ENCODE measurements around the gene TPM2. TPM values are rescaled to one million over a fixed set of nuclear protein-coding genes. Genes with fewer than 3 reads are reported as not detected.
"Not testable (repeated sequence)": the region's sequence is repeated elsewhere in the genome, so short reads cannot be mapped to it uniquely, and the experiment has no call there.

The TPM2 gene
- total RNA-seq, 2 experiments from 2014 or later = 12.0 to 12.8 TPM

GRCh38 chr9:35651956-35652828 is 37.5 kb downstream of the TPM2 start:
- no peaks in the 10 kb centered on the region for H3K27me3 Mint-ChIP-seq (ENCODE audit: low read depth)
- H3K9me3 Mint-ChIP-seq (ENCODE audit: insufficient read depth) = no peaks in the 10 kb centered on the region
- peak overlapping the region; percentile 26 for H3K4me3 Mint-ChIP-seq
- POLR2A ChIA-PET = interaction anchor here (0.6 to 8.4 kb wide), 4 partner anchors 9 to 35 kb away, joined by 3 to 122 read pairs (median 8); partner anchors contain the start of genes ARHGEF39 and CD72
- H3K4me1 Mint-ChIP-seq (ENCODE audit: low read depth) = peaks cover 54% of the 10 kb centered on the region
- H3K27ac Mint-ChIP-seq = peak overlapping the region; percentile 48
- ATAC-seq (no peak), DNase-seq (no peak)
- peaks cover 29% of the 10 kb centered on the region for H3K36me3 Mint-ChIP-seq (ENCODE audit: low read depth)
- CTCF ChIA-PET = interaction anchor here (7.2 to 12.4 kb wide), 2 partner anchors 37 to 44 kb away, joined by 57 to 272 read pairs; partner anchors contain the start of gene CD72

- ChIA-PET CTCF (interaction anchor here (0.7 to 12.4 kb wide), 7 partner anchors 9 to 106 kb away, joined by 3 to 272 read pairs (median 47); partner anchors contain the start of genes ARHGEF39, CCDC107, CD72 and CREB3), POLR2A (interaction anchor here (1.2 to 8.4 kb wide), 12 partner anchors 7 to 82 kb away, joined by 3 to 122 read pairs (median 7); partner anchors contain the start of genes ARHGEF39, CCDC107, CD72 and CREB3)
- Mint-ChIP-seq H3K4me3 (peak within 1 kb of the TSS; percentile 97), H3K9me3 (ENCODE audit: insufficient read depth) (no peaks in the 10 kb centered on the region), H3K36me3 (ENCODE audit: low read depth) (peaks cover 37% of the 10 kb centered on the region), H3K27me3 (ENCODE audit: low read depth) (no peaks in the 10 kb centered on the region), H3K27ac (peak within 1 kb of the TSS; percentile 96), H3K4me1 (ENCODE audit: low read depth) (peaks cover 46% of the 10 kb centered on the region)
- no peak for ATAC-seq
- peak; percentile 61 for DNase-seq
Measured at GRCh38 chr9:35650341-35651158, 39.2 kb downstream of the TPM2 start, which contains the start of gene SIT1. Gene SIT1, minus strand, starts transcription at chr9:35650931. Its CDS starts 78 bp downstream, at chr9:35650853.

GRCh38 chr9:35649431-35650340 is 40.0 kb downstream of the TPM2 start:
- H3K4me1 Mint-ChIP-seq (ENCODE audit: low read depth) = peaks cover 55% of the 10 kb centered on the region
- H3K9me3 Mint-ChIP-seq (ENCODE audit: insufficient read depth) = no peaks in the 10 kb centered on the region
- DNase-seq (peak; percentile 72), ATAC-seq (peak; percentile 8)
- ChIA-PET POLR2A (interaction anchor here (0.6 to 8.4 kb wide), 15 partner anchors 8 to 854 kb away, joined by 3 to 122 read pairs (median 6); partner anchors contain the start of genes ARHGEF39, CCDC107, CD72 and CREB3), CTCF (interaction anchor here (0.9 to 12.4 kb wide), 9 partner anchors 10 to 107 kb away, joined by 3 to 272 read pairs (median 15); partner anchors contain the start of genes ARHGEF39, CCDC107, CD72 and GBA2)
- H3K36me3 Mint-ChIP-seq (ENCODE audit: low read depth) = peaks cover 37% of the 10 kb centered on the region
- H3K27me3 Mint-ChIP-seq (ENCODE audit: low read depth) = no peaks in the 10 kb centered on the region
- peak overlapping the region; percentile 97 for H3K4me3 Mint-ChIP-seq
- H3K27ac Mint-ChIP-seq = peak overlapping the region; percentile 96

- peak; percentile 97 for DNase-seq
- peaks cover 56% of the 10 kb centered on the region for H3K36me3 Mint-ChIP-seq (ENCODE audit: low read depth)
- H3K4me3 Mint-ChIP-seq = peak overlapping the region; percentile 97
- H3K9me3 Mint-ChIP-seq (ENCODE audit: insufficient read depth) = no peaks in the 10 kb centered on the region
- H3K27ac Mint-ChIP-seq = peak overlapping the region; percentile 96
- CTCF ChIA-PET = interaction anchor here (0.7 to 12.4 kb wide), 29 partner anchors 8 to 294 kb away, joined by 3 to 272 read pairs (median 4); partner anchors contain the start of genes ARHGEF39, CCDC107, CD72 and CREB3
- no peaks in the 10 kb centered on the region for H3K27me3 Mint-ChIP-seq (ENCODE audit: low read depth)
- peak; percentile 83 for ATAC-seq
- H3K4me1 Mint-ChIP-seq (ENCODE audit: low read depth) = peaks cover 67% of the 10 kb centered on the region
- POLR2A ChIA-PET = interaction anchor here (0.6 to 8.4 kb wide), 15 partner anchors 8 to 630 kb away, joined by 3 to 122 read pairs (median 7); partner anchors contain the start of genes ARHGEF39, CCDC107, CD72 and CREB3
Measured at GRCh38 chr9:35646533-35647265, 43.0 kb downstream of the TPM2 start.

GRCh38 chr9:35646153-35646532 is 43.6 kb downstream of the TPM2 start:
- H3K27me3 Mint-ChIP-seq (ENCODE audit: low read depth) = no peaks in the 10 kb centered on the region
- H3K36me3 Mint-ChIP-seq (ENCODE audit: low read depth) = peaks cover 62% of the 10 kb centered on the region
- DNase-seq = no peak
- no peaks in the 10 kb centered on the region for H3K9me3 Mint-ChIP-seq (ENCODE audit: insufficient read depth)
- no peak for ATAC-seq
- H3K4me1 Mint-ChIP-seq (ENCODE audit: low read depth) = peaks cover 67% of the 10 kb centered on the region
- CTCF ChIA-PET = interaction anchor here (0.7 to 12.4 kb wide), 16 partner anchors 7 to 295 kb away, joined by 3 to 272 read pairs (median 13); partner anchors contain the start of genes ARHGEF39, CCDC107, CD72 and CREB3
- peak overlapping the region; percentile 96 for H3K27ac Mint-ChIP-seq
- POLR2A ChIA-PET = interaction anchor here (1.0 to 8.4 kb wide), 9 partner anchors 12 to 85 kb away, joined by 4 to 122 read pairs (median 22); partner anchors contain the start of genes ARHGEF39, CCDC107, CD72 and CREB3
- H3K4me3 Mint-ChIP-seq = peak overlapping the region; percentile 97

GRCh38 chr9:35645736-35646135 is 44.0 kb downstream of the TPM2 start:
- not testable (repeated sequence) for ATAC-seq; DNase-seq; H3K9me3 Mint-ChIP-seq (ENCODE audit: insufficient read depth); H3K27me3 Mint-ChIP-seq (ENCODE audit: low read depth)
- Mint-ChIP-seq H3K4me3 (peak overlapping the region; percentile 97), H3K4me1 (ENCODE audit: low read depth) (peaks cover 67% of the 10 kb centered on the region), H3K27ac (peak overlapping the region; percentile 96), H3K36me3 (ENCODE audit: low read depth) (peaks cover 66% of the 10 kb centered on the region)
- ChIA-PET CTCF (interaction anchor here (0.9 to 12.4 kb wide), 12 partner anchors 14 to 90 kb away, joined by 3 to 272 read pairs (median 30); partner anchors contain the start of genes ARHGEF39, CCDC107, CD72 and CREB3), POLR2A (interaction anchor here (1.0 to 8.4 kb wide), 8 partner anchors 12 to 86 kb away, joined by 4 to 122 read pairs (median 14); partner anchors contain the start of genes CCDC107, CD72, CREB3 and RMRP)

- Mint-ChIP-seq H3K4me3 (no peak overlapping the region), H3K27ac (no peak overlapping the region), H3K36me3 (ENCODE audit: low read depth) (peaks cover 56% of the 10 kb centered on the region), H3K9me3 (ENCODE audit: insufficient read depth) (no peaks in the 10 kb centered on the region), H3K4me1 (ENCODE audit: low read depth) (peaks cover 75% of the 10 kb centered on the region), H3K27me3 (ENCODE audit: low read depth) (no peaks in the 10 kb centered on the region)
- CTCF ChIA-PET = interaction anchor here (1.2 to 12.4 kb wide), 3 partner anchors 14 to 28 kb away, joined by 3 to 272 read pairs (median 3); partner anchors contain the start of genes CCDC107, CD72 and RMRP
- POLR2A ChIA-PET = no interaction called here
- ATAC-seq (no peak), DNase-seq (no peak)
Measured at GRCh38 chr9:35643046-35643445, 46.7 kb downstream of the TPM2 start.

GRCh38 chr9:35641478-35641877 is 48.2 kb downstream of the TPM2 start:
- POLR2A ChIA-PET = not testable (repeated sequence)

GRCh38 chr9:35640431-35640830 is 49.3 kb downstream of the TPM2 start:
- H3K36me3 Mint-ChIP-seq (ENCODE audit: low read depth) = peaks cover 47% of the 10 kb centered on the region
- not testable (repeated sequence) for H3K9me3 Mint-ChIP-seq (ENCODE audit: insufficient read depth); H3K4me3 Mint-ChIP-seq; DNase-seq; H3K27me3 Mint-ChIP-seq (ENCODE audit: low read depth); ATAC-seq
- POLR2A ChIA-PET = interaction anchor here (0.7 to 2.3 kb wide), 5 partner anchors 9 to 92 kb away, joined by 3 to 9 read pairs (median 7); partner anchors contain the start of genes CCDC107, CREB3, RMRP and SIT1
- H3K27ac Mint-ChIP-seq = peak overlapping the region; percentile 76
- CTCF ChIA-PET = interaction anchor here (1.4 to 4.1 kb wide), 7 partner anchors 7 to 37 kb away, joined by 8 to 37 read pairs (median 15); partner anchors contain the start of genes CCDC107 and RMRP
- H3K4me1 Mint-ChIP-seq (ENCODE audit: low read depth) = peaks cover 83% of the 10 kb centered on the region

More at GRCh38 chr9:35641478-35641877, 48.2 kb downstream of the TPM2 start:
- not testable (repeated sequence) for H3K27me3 Mint-ChIP-seq (ENCODE audit: low read depth); H3K4me3 Mint-ChIP-seq; ATAC-seq; DNase-seq; H3K9me3 Mint-ChIP-seq (ENCODE audit: insufficient read depth)
- H3K4me1 Mint-ChIP-seq (ENCODE audit: low read depth) = peaks cover 78% of the 10 kb centered on the region
- CTCF ChIA-PET = interaction anchor here (2.6 to 4.1 kb wide), 3 partner anchors 16 to 38 kb away, joined by 9 to 37 read pairs (median 22); partner anchors contain the start of genes CCDC107 and RMRP
- peak overlapping the region; percentile 63 for H3K27ac Mint-ChIP-seq
- H3K36me3 Mint-ChIP-seq (ENCODE audit: low read depth) = peaks cover 52% of the 10 kb centered on the region

All from activated CD8-positive, alpha-beta T cell treated with anti-CD3 and anti-CD28 coated beads, Interleukin-2, amount 10 ng/mL, durations not matched to agents 7 days and 5 days (primary cell).